ENCODE measurements around the gene ZBTB7C.

ZBTB7C gene

DNA sequence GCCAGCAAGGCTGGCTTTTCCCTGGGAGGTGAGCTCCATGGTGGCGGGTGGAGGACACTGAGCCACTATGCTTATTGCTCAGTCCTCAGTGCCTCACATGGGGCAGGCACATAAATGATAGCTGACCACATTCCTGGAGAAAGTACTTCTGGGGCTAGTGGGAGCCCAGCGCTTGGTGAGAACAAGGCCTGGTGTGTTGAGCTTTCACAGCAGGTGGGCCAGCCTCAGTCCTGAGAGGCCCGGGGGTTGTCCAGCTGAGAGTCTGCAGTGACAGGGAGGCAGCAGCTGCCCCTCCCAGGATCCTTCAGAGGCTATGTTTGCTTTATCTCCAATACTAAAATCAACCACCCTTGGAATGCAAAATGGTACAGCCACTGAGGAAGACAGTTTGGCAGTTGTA is 217.7 kb downstream of the ZBTB7C start:
- no peak overlapping the region for H3K27ac ChIP-seq (ENCODE audit: low read depth, low read length)

DNA sequence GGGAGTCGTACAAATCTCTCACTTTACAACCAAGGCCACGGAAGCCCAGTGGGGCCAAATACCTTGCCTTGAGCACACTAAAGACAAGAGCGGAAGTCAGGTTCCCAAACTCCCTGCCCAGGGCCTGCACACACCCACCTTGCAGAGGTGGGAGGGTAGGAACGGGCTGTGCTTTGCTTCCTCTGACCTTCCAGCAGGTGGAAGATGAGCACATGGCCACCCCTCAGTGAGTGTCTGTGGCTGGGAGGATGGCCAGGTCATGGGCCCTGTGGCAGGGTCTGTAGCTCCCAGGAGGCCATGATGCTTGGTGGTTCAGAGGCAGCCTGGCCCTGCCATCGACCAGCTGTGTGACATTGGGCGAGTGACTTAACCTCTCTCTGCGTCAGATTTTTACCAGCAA is 218.2 kb downstream of the ZBTB7C start:
- H3K36me3 ChIP-seq (ENCODE audit: insufficient read depth, low read length): no peaks in the 10 kb centered on the region
- no peaks in the 10 kb centered on the region for H3K27me3 ChIP-seq (ENCODE audit: control insufficient read depth in 1 of 2, insufficient read depth in 2 of 2, low read length in 2 of 2)
- no peak overlapping the region for H3K9ac ChIP-seq (ENCODE audit: low read length)
- H3K27ac ChIP-seq (ENCODE audit: low read depth, low read length): no peak overlapping the region
- H3K4me1 ChIP-seq (ENCODE audit: insufficient read depth, low read length): peaks cover 20% of the 10 kb centered on the region
- H3K9me3 ChIP-seq (ENCODE audit: low read length): no peaks in the 10 kb centered on the region
- H3K4me3 ChIP-seq (ENCODE audit: low read depth in 1 of 2, low read length in 2 of 2): no peak overlapping the region

More for the DNA sequence above, 217.7 kb downstream of the ZBTB7C start:
- Histone ChIP-seq H3K4me1 (ENCODE audit: insufficient read depth, low read length) (peaks cover 17% of the 10 kb centered on the region), H3K36me3 (ENCODE audit: insufficient read depth, low read length) (no peaks in the 10 kb centered on the region), H3K9ac (ENCODE audit: low read length) (no peak overlapping the region), H3K4me3 (ENCODE audit: low read depth in 1 of 2, low read length in 2 of 2) (no peak overlapping the region), H3K27me3 (ENCODE audit: control insufficient read depth in 1 of 2, insufficient read depth in 2 of 2, low read length in 2 of 2) (no peaks in the 10 kb centered on the region), H3K9me3 (ENCODE audit: low read length) (no peaks in the 10 kb centered on the region)

GRCh38 chr18:48188609-48189008 is 220.6 kb downstream of the ZBTB7C start:
- Histone ChIP-seq H3K9ac (ENCODE audit: low read length) (no peak overlapping the region), H3K27me3 (ENCODE audit: control insufficient read depth in 1 of 2, insufficient read depth in 2 of 2, low read length in 2 of 2) (no peaks in the 10 kb centered on the region), H3K36me3 (ENCODE audit: insufficient read depth, low read length) (no peaks in the 10 kb centered on the region), H3K4me3 (ENCODE audit: low read depth in 1 of 2, low read length in 2 of 2) (no peak overlapping the region), H3K9me3 (ENCODE audit: low read length) (no peaks in the 10 kb centered on the region), H3K4me1 (ENCODE audit: insufficient read depth, low read length) (peaks cover 14% of the 10 kb centered on the region), H3K27ac (ENCODE audit: low read depth, low read length) (no peak overlapping the region)

DNA sequence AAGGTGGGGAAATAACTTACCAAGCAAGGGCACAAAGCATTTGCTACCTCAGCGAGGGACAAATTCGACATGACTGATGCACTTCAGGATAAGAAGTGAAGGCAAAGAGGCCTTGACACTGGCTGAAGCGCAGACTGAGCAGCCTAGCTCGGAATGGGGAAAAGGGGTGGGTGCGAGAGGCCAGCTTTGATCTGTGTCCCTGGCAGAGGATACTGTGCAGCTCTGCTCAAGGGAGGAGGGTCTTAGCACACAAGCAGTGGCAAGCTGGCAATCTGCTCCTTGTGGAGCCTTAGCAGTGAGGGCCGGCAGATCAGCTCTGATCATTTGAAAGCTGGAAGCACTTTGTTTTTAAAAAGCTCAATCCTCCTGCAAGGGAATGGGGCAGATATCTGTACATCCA is 222.3 kb downstream of the ZBTB7C start:
- Histone ChIP-seq H3K4me3 (ENCODE audit: low read depth in 1 of 2, low read length in 2 of 2) (no peak overlapping the region), H3K9me3 (ENCODE audit: low read length) (no peaks in the 10 kb centered on the region), H3K9ac (ENCODE audit: low read length) (no peak overlapping the region), H3K27me3 (ENCODE audit: control insufficient read depth in 1 of 2, insufficient read depth in 2 of 2, low read length in 2 of 2) (no peaks in the 10 kb centered on the region), H3K36me3 (ENCODE audit: insufficient read depth, low read length) (no peaks in the 10 kb centered on the region), H3K4me1 (ENCODE audit: insufficient read depth, low read length) (peaks cover 12% of the 10 kb centered on the region), H3K27ac (ENCODE audit: low read depth, low read length) (no peak overlapping the region)

DNA sequence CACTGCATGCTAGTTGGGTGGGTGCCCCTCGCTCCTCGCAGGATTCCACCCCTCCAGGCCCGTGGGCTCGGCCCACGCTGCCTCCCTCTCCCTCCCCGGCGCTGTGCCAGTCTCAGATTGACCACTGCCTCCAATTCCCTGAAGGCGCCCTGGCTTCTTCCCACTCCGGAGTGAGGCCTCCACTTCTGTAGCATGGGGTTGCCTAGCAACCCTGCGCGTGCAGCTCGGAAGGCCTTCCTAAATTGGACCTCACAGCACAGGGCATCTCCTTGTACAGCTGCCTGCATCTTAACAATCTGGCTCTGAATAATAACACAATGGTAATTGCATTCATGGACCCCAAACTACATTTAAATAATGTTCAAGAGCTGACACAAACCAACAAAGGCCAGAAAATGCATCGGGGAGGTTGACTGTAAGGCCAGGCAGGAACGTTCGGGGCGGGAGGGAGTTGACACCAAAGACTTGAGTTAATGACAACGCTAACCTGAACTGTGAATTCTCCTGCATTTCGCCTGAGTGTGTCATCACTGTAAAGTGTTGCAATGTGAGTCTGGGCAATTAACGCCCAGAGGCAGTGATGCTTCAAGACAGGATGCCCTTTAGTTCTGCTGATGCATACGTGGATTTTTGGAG is 222.9 kb downstream of the ZBTB7C start:
- Histone ChIP-seq H3K4me1 (ENCODE audit: insufficient read depth, low read length) (peaks cover 12% of the 10 kb centered on the region), H3K9ac (ENCODE audit: low read length) (no peak overlapping the region)

DNA sequence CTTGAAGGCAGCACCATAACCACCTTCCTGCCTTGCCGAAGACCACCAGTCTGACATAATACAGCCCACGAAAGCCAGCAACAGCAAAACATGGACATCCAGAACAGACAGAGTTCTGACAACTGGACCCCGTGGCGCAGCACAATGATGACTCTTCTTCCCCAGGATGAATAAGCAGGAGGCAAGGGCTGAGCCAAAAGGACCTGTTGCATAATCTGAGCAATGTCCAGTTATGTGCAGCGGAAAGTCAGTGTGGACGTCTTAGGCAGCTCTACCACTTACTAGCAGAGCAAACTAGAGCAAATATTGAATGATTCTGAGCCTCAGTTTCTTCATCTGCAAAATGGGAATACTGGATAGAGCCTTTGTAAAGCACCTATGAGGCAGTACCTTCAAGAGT is 225.1 kb downstream of the ZBTB7C start:
- Histone ChIP-seq H3K4me3 (ENCODE audit: low read depth in 1 of 2, low read length in 2 of 2) (no peak overlapping the region), H3K27me3 (ENCODE audit: control insufficient read depth in 1 of 2, insufficient read depth in 2 of 2, low read length in 2 of 2) (no peaks in the 10 kb centered on the region), H3K27ac (ENCODE audit: low read depth, low read length) (no peak overlapping the region), H3K9ac (ENCODE audit: low read length) (no peak overlapping the region), H3K4me1 (ENCODE audit: insufficient read depth, low read length) (peaks cover 12% of the 10 kb centered on the region), H3K36me3 (ENCODE audit: insufficient read depth, low read length) (no peaks in the 10 kb centered on the region), H3K9me3 (ENCODE audit: low read length) (no peaks in the 10 kb centered on the region)

More for the DNA sequence above, 222.9 kb downstream of the ZBTB7C start:
- H3K27me3 ChIP-seq (ENCODE audit: control insufficient read depth in 1 of 2, insufficient read depth in 2 of 2, low read length in 2 of 2): no peaks in the 10 kb centered on the region
- no peak overlapping the region for H3K27ac ChIP-seq (ENCODE audit: low read depth, low read length)
- no peaks in the 10 kb centered on the region for H3K36me3 ChIP-seq (ENCODE audit: insufficient read depth, low read length)
- no peak overlapping the region for H3K4me3 ChIP-seq (ENCODE audit: low read depth in 1 of 2, low read length in 2 of 2)
- H3K9me3 ChIP-seq (ENCODE audit: low read length): no peaks in the 10 kb centered on the region

DNA sequence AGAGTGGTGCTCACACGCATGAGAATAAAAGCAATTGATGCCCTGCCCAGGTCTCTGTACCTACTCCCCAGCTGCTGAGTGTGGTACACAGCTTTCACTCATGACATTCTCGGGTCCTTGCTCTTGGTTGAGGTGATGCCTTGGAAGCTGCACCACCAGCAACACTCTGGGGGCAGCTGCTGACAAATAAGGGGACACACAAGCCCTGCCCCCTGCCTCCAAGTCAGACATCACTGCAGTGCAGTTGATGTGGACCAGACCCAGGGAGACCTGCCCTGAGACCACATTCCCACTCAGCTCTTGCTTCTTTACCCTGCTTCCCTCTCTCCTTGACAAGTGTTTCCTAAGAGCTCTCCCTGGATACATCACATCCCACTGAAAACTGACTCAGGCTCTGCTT is 225.6 kb downstream of the ZBTB7C start:
- peaks cover 12% of the 10 kb centered on the region for H3K4me1 ChIP-seq (ENCODE audit: insufficient read depth, low read length)
- H3K36me3 ChIP-seq (ENCODE audit: insufficient read depth, low read length): no peaks in the 10 kb centered on the region
- no peak overlapping the region for H3K9ac ChIP-seq (ENCODE audit: low read length)
- no peak overlapping the region for H3K4me3 ChIP-seq (ENCODE audit: low read depth in 1 of 2, low read length in 2 of 2)
- H3K9me3 ChIP-seq (ENCODE audit: low read length): no peaks in the 10 kb centered on the region
- H3K27me3 ChIP-seq (ENCODE audit: control insufficient read depth in 1 of 2, insufficient read depth in 2 of 2, low read length in 2 of 2): no peaks in the 10 kb centered on the region
- no peak overlapping the region for H3K27ac ChIP-seq (ENCODE audit: low read depth, low read length)

- Histone ChIP-seq H3K27me3 (ENCODE audit: control insufficient read depth in 1 of 2, insufficient read depth in 2 of 2, low read length in 2 of 2) (no peaks in the 10 kb centered on the region), H3K4me3 (ENCODE audit: low read depth in 1 of 2, low read length in 2 of 2) (no peak overlapping the region), H3K36me3 (ENCODE audit: insufficient read depth, low read length) (no peaks in the 10 kb centered on the region), H3K27ac (ENCODE audit: low read depth, low read length) (no peak overlapping the region), H3K9me3 (ENCODE audit: low read length) (no peaks in the 10 kb centered on the region), H3K4me1 (ENCODE audit: insufficient read depth, low read length) (peaks cover 12% of the 10 kb centered on the region), H3K9ac (ENCODE audit: low read length) (no peak overlapping the region)
Measured at GRCh38 chr18:48182779-48183178, 226.4 kb downstream of the ZBTB7C start.

DNA sequence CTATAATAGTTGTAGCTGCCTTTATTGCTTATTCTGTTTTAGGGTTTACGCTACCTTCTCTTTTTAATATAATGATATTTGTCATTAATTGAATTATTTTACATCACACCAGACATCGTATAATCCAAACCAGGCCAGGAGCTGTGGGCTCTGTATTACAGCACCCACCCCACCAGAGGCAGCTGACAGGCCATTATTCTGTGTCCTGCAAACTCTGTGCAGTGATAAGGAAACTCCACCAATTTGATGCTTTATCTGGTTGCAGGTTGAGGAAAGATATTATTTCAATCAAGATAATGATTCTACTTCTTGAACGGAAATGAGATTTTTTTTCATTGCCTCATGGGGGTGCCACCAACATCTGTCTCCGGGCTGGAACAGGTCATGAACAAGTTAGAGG is 227.3 kb downstream of the ZBTB7C start:
- Histone ChIP-seq H3K9me3 (ENCODE audit: low read length) (no peaks in the 10 kb centered on the region), H3K27me3 (ENCODE audit: control insufficient read depth in 1 of 2, insufficient read depth in 2 of 2, low read length in 2 of 2) (no peaks in the 10 kb centered on the region), H3K4me1 (ENCODE audit: insufficient read depth, low read length) (peaks cover 12% of the 10 kb centered on the region), H3K4me3 (ENCODE audit: low read depth in 1 of 2, low read length in 2 of 2) (no peak overlapping the region), H3K27ac (ENCODE audit: low read depth, low read length) (no peak overlapping the region), H3K9ac (ENCODE audit: low read length) (no peak overlapping the region), H3K36me3 (ENCODE audit: insufficient read depth, low read length) (no peaks in the 10 kb centered on the region)

- Histone ChIP-seq H3K9me3 (ENCODE audit: low read length) (no peaks in the 10 kb centered on the region), H3K9ac (ENCODE audit: low read length) (no peak overlapping the region), H3K27me3 (ENCODE audit: control insufficient read depth in 1 of 2, insufficient read depth in 2 of 2, low read length in 2 of 2) (no peaks in the 10 kb centered on the region), H3K36me3 (ENCODE audit: insufficient read depth, low read length) (no peaks in the 10 kb centered on the region), H3K4me1 (ENCODE audit: insufficient read depth, low read length) (peaks cover 6% of the 10 kb centered on the region), H3K4me3 (ENCODE audit: low read depth in 1 of 2, low read length in 2 of 2) (no peak overlapping the region), H3K27ac (ENCODE audit: low read depth, low read length) (no peak overlapping the region)
Measured at GRCh38 chr18:48181087-48181823, 227.9 kb downstream of the ZBTB7C start.

GRCh38 chr18:48179666-48180065 is 229.5 kb downstream of the ZBTB7C start:
- Histone ChIP-seq H3K27me3 (ENCODE audit: control insufficient read depth in 1 of 2, insufficient read depth in 2 of 2, low read length in 2 of 2) (no peaks in the 10 kb centered on the region), H3K4me1 (ENCODE audit: insufficient read depth, low read length) (no peaks in the 10 kb centered on the region), H3K36me3 (ENCODE audit: insufficient read depth, low read length) (no peaks in the 10 kb centered on the region), H3K9ac (ENCODE audit: low read length) (no peak overlapping the region), H3K4me3 (ENCODE audit: low read depth in 1 of 2, low read length in 2 of 2) (no peak overlapping the region), H3K27ac (ENCODE audit: low read depth, low read length) (no peak overlapping the region), H3K9me3 (ENCODE audit: low read length) (no peaks in the 10 kb centered on the region)

DNA sequence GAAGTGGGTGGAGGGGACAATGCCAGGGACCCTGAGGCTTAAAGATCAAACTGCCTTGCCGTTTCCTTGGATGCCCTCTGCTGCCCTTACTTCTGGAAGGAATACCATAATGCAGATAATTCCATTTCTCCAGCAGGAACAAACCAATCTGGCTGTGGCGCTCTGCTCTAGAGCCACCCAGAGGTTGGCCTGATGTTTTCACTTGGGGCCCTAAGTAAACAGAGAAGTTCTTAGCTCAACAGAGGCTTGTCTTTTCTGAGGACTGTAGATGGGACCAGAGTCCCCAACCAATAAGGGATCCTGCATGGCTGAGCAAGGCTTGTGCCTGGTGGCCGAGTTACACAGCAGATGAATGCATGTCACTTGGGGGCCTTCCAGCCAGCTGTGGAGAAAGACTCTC is 230.2 kb downstream of the ZBTB7C start:
- H3K36me3 ChIP-seq (ENCODE audit: insufficient read depth, low read length): no peaks in the 10 kb centered on the region

More for the DNA sequence above, 230.2 kb downstream of the ZBTB7C start:
- Histone ChIP-seq H3K4me1 (ENCODE audit: insufficient read depth, low read length) (no peaks in the 10 kb centered on the region), H3K9ac (ENCODE audit: low read length) (no peak overlapping the region), H3K9me3 (ENCODE audit: low read length) (no peaks in the 10 kb centered on the region), H3K27ac (ENCODE audit: low read depth, low read length) (no peak overlapping the region), H3K27me3 (ENCODE audit: control insufficient read depth in 1 of 2, insufficient read depth in 2 of 2, low read length in 2 of 2) (no peaks in the 10 kb centered on the region), H3K4me3 (ENCODE audit: low read depth in 1 of 2, low read length in 2 of 2) (no peak overlapping the region)
